GM23338 (cell line): ENCODE data around the gene UBXN10.

Experiments used
- EZH2phosphoT487 ChIP-seq: fragments of 200-600 bp; sonication (generic); IDR thresholded peaks from one replicate; pipeline ENCODE4 v1.8.1; 2018; ENCODE audit warnings: antibody characterized with exemption; ENCODE audit not compliant: unreplicated experiment
- POLR2AphosphoS5 ChIP-seq: IDR thresholded peaks from 2 replicates; pipeline ENCODE4 v1.6.1; 2016; ENCODE audit warnings: antibody characterized with exemption, low read depth
- ZNF331 ChIP-seq: fragments of 250-450 bp; sonication (Bioruptor Pico); IDR thresholded peaks from 2 replicates; pipeline ENCODE4 v1.5.0; 2020; ENCODE audit warnings: low read depth, mild to moderate bottlenecking, moderate library complexity
- TF ChIP-seq, protein P1 (sequence below), 2 experiments: fragments of 200-600 bp in 1 of 2; sonication (generic) in 1 of 2; conservative IDR thresholded peaks; 2 replicates each; pipeline versions ENCODE4 v1.5.1 to v1.6.1; 2016 to 2017; ENCODE audit warnings: antibody characterized with exemption in 2 of 2, low read depth in 2 of 2, mild to moderate bottlenecking in 2 of 2, moderate library complexity in 1 of 2
- TF ChIP-seq, protein P2 (sequence below): IDR thresholded peaks from one replicate; pipeline ENCODE4 v1.6.1; 2018; ENCODE audit warnings: antibody characterized with exemption; ENCODE audit not compliant: unreplicated experiment

DNA sequence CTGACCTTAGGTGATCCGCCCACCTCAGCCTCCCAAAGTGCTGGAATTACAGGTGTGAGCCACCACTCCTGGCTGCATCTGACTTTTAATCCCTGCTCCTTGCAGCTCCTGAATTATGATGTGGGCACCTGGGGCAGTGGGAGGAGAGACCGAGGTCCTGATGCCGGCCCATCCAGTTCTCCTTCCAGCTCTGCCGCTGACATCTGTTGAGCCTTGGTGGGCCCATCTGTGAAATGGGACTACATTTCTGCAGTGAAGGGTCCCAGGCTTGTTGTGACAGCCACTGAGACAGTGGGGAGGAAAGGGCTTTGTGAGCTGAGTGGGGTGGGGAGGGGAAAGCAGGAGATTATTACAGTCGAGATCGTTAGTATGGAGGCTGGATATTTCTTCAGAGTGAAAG, 34.9 kb upstream of the UBXN10 start:
- TF ChIP-seq, protein P1, sequence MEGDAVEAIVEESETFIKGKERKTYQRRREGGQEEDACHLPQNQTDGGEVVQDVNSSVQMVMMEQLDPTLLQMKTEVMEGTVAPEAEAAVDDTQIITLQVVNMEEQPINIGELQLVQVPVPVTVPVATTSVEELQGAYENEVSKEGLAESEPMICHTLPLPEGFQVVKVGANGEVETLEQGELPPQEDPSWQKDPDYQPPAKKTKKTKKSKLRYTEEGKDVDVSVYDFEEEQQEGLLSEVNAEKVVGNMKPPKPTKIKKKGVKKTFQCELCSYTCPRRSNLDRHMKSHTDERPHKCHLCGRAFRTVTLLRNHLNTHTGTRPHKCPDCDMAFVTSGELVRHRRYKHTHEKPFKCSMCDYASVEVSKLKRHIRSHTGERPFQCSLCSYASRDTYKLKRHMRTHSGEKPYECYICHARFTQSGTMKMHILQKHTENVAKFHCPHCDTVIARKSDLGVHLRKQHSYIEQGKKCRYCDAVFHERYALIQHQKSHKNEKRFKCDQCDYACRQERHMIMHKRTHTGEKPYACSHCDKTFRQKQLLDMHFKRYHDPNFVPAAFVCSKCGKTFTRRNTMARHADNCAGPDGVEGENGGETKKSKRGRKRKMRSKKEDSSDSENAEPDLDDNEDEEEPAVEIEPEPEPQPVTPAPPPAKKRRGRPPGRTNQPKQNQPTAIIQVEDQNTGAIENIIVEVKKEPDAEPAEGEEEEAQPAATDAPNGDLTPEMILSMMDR (conservative IDR thresholded peaks at IDR 0.05; ENCODE audit: low read depth in 2 of 2), result no peak
- TF ChIP-seq EZH2phosphoT487 (no peak), POLR2AphosphoS5 (no peak), ZNF331 (CRISPR knock-in tag) (no peak)
- TF ChIP-seq, protein P2, sequence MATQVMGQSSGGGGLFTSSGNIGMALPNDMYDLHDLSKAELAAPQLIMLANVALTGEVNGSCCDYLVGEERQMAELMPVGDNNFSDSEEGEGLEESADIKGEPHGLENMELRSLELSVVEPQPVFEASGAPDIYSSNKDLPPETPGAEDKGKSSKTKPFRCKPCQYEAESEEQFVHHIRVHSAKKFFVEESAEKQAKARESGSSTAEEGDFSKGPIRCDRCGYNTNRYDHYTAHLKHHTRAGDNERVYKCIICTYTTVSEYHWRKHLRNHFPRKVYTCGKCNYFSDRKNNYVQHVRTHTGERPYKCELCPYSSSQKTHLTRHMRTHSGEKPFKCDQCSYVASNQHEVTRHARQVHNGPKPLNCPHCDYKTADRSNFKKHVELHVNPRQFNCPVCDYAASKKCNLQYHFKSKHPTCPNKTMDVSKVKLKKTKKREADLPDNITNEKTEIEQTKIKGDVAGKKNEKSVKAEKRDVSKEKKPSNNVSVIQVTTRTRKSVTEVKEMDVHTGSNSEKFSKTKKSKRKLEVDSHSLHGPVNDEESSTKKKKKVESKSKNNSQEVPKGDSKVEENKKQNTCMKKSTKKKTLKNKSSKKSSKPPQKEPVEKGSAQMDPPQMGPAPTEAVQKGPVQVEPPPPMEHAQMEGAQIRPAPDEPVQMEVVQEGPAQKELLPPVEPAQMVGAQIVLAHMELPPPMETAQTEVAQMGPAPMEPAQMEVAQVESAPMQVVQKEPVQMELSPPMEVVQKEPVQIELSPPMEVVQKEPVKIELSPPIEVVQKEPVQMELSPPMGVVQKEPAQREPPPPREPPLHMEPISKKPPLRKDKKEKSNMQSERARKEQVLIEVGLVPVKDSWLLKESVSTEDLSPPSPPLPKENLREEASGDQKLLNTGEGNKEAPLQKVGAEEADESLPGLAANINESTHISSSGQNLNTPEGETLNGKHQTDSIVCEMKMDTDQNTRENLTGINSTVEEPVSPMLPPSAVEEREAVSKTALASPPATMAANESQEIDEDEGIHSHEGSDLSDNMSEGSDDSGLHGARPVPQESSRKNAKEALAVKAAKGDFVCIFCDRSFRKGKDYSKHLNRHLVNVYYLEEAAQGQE, result no peak
